Skeletal muscle tissue (tissue), 4 donors: ENCODE measurements around the gene TXNDC16. TPM values are rescaled to one million over a fixed set of nuclear protein-coding genes. Genes with fewer than 3 reads are reported as not detected.
"Not testable (repeated sequence)": the region's sequence is repeated elsewhere in the genome, so short reads cannot be mapped to it uniquely, and the experiment has no call there.

Experiments used
- H3K27ac ChIP-seq: one replicate; pipeline ENCODE4 v1.7.0; 2013; ENCODE audit warnings: mild to moderate bottlenecking, low read depth, low read length, inconsistent platforms
- H3K27me3 ChIP-seq, 3 donors: one replicate each; pipeline ENCODE4 v1.7.0; 2013; ENCODE audit warnings: low read length in 3 of 3; ENCODE audit not compliant: control insufficient read depth in 3 of 3, insufficient read depth in 3 of 3
- H3K36me3 ChIP-seq, 3 donors: one replicate each; pipeline ENCODE4 v1.7.0; 2013; ENCODE audit warnings: low read length in 3 of 3; ENCODE audit not compliant: control insufficient read depth in 3 of 3, insufficient read depth in 3 of 3
- H3K4me1 ChIP-seq, 3 donors: one replicate each; pipeline ENCODE4 v1.7.0; 2013; ENCODE audit warnings: low read length in 3 of 3, mild to moderate bottlenecking in 3 of 3; ENCODE audit not compliant: control insufficient read depth in 3 of 3, insufficient read depth in 3 of 3
- H3K4me3 ChIP-seq, 3 donors: one replicate each; pipeline ENCODE4 v1.7.0; 2013; ENCODE audit warnings: low read length in 3 of 3
- H3K9ac ChIP-seq, 3 donors: one replicate each; pipeline ENCODE4 v1.7.0; 2013; ENCODE audit warnings: low read length in 3 of 3, mild to moderate bottlenecking in 3 of 3, moderate library complexity in 2 of 3, low read depth in 1 of 3
- H3K9me3 ChIP-seq, 3 donors: one replicate each; pipeline ENCODE4 v1.7.0; 2013; ENCODE audit warnings: low read length in 3 of 3; ENCODE audit not compliant: control insufficient read depth in 3 of 3
- total RNA-seq: library from RNA; depleted of rRNA; stranded (reverse); fragments of >200 nt; gene quantifications from one replicate; pipeline ENCODE4 v1.2.3, GENCODE V29; 2014
- donor health status: Osteomylitis.

TXNDC16 gene
- total RNA-seq: 7.3 TPM

GRCh38 chr14:52552063-52552988 is at the start of gene TXNDC16, which contains the start of gene GPR137C:
Gene TXNDC16, minus strand, starts transcription at chr14:52552505. Its CDS starts 8,948 bp downstream, at chr14:52543557.
Gene GPR137C, plus strand, starts transcription at chr14:52552836. Its CDS starts 312 bp downstream, at chr14:52553148.
- Histone ChIP-seq H3K27ac (peak within 1 kb of the TSS; percentile 86), H3K4me3 (peak within 1 kb of the TSS; percentile 86), H3K9me3 (no peaks in the 10 kb centered on the region), H3K9ac (peak within 1 kb of the TSS; percentile 86 to 95 (median 90)), H3K4me1 (peaks cover 21 to 28% (median 21%) of the 10 kb centered on the region in 3 donors), H3K36me3 (no peaks in the 10 kb centered on the region), H3K27me3 (no peaks in the 10 kb centered on the region)

GRCh38 chr14:52599974-52600373 is 47.7 kb upstream of the TXNDC16 start:
- H3K36me3 ChIP-seq: no peaks in the 10 kb centered on the region
- no peak overlapping the region for H3K9ac ChIP-seq
- H3K27ac ChIP-seq: no peak overlapping the region
- no peaks in the 10 kb centered on the region for H3K27me3 ChIP-seq
- no peak overlapping the region for H3K4me3 ChIP-seq
- H3K9me3 ChIP-seq: no peaks in the 10 kb centered on the region
- no peaks in the 10 kb centered on the region for H3K4me1 ChIP-seq

- no peaks in the 10 kb centered on the region for H3K27me3 ChIP-seq
- H3K4me1 ChIP-seq: no peaks in the 10 kb centered on the region
- H3K36me3 ChIP-seq: no peaks in the 10 kb centered on the region
- no peak overlapping the region for H3K27ac ChIP-seq
- H3K9me3 ChIP-seq: no peaks in the 10 kb centered on the region
- no peak overlapping the region for H3K9ac ChIP-seq
- no peak overlapping the region for H3K4me3 ChIP-seq
These were observed 46.3 kb upstream of the TXNDC16 start for GRCh38 chr14:52598568-52598967.

- H3K9ac ChIP-seq: no peak overlapping the region
- H3K27me3 ChIP-seq: no peaks in the 10 kb centered on the region
- no peak overlapping the region for H3K27ac ChIP-seq
- H3K4me1 ChIP-seq: no peaks in the 10 kb centered on the region
- no peak overlapping the region for H3K4me3 ChIP-seq
- no peaks in the 10 kb centered on the region for H3K9me3 ChIP-seq
- H3K36me3 ChIP-seq: no peaks in the 10 kb centered on the region
These were observed 44.6 kb upstream of the TXNDC16 start for GRCh38 chr14:52596861-52597260.

GRCh38 chr14:52596320-52596719 is 44.0 kb upstream of the TXNDC16 start:
- Histone ChIP-seq H3K27me3 (no peaks in the 10 kb centered on the region), H3K9ac (no peak overlapping the region), H3K4me1 (no peaks in the 10 kb centered on the region), H3K4me3 (no peak overlapping the region), H3K9me3 (no peaks in the 10 kb centered on the region), H3K36me3 (no peaks in the 10 kb centered on the region), H3K27ac (no peak overlapping the region)

- H3K4me3 ChIP-seq: no peak overlapping the region
- no peak overlapping the region for H3K27ac ChIP-seq
- no peaks in the 10 kb centered on the region for H3K27me3 ChIP-seq
- H3K9me3 ChIP-seq: no peaks in the 10 kb centered on the region
- H3K4me1 ChIP-seq: no peaks in the 10 kb centered on the region
- no peak overlapping the region for H3K9ac ChIP-seq
- no peaks in the 10 kb centered on the region for H3K36me3 ChIP-seq
These were observed 38.0 kb upstream of the TXNDC16 start for GRCh38 chr14:52590318-52590717.

- Histone ChIP-seq H3K4me3 (no peak overlapping the region), H3K36me3 (no peaks in the 10 kb centered on the region), H3K9ac (no peak overlapping the region), H3K9me3 (no peaks in the 10 kb centered on the region), H3K27ac (no peak overlapping the region), H3K4me1 (no peaks in the 10 kb centered on the region), H3K27me3 (no peaks in the 10 kb centered on the region)
These were observed 37.3 kb upstream of the TXNDC16 start for GRCh38 chr14:52589646-52590045.

- H3K4me3 ChIP-seq: no peak overlapping the region
- no peaks in the 10 kb centered on the region for H3K4me1 ChIP-seq
- no peak overlapping the region for H3K9ac ChIP-seq
- H3K27ac ChIP-seq: no peak overlapping the region
- H3K9me3 ChIP-seq: no peaks in the 10 kb centered on the region
- no peaks in the 10 kb centered on the region for H3K36me3 ChIP-seq
- H3K27me3 ChIP-seq: no peaks in the 10 kb centered on the region
These were observed 31.2 kb upstream of the TXNDC16 start for GRCh38 chr14:52583544-52583943.

- Histone ChIP-seq H3K9ac (no peak overlapping the region), H3K4me1 (no peaks in the 10 kb centered on the region), H3K9me3 (peaks cover 0 to 3% (median 0%) of the 10 kb centered on the region in 3 donors), H3K27me3 (no peaks in the 10 kb centered on the region), H3K4me3 (no peak overlapping the region), H3K36me3 (no peaks in the 10 kb centered on the region), H3K27ac (no peak overlapping the region)
These were observed 23.6 kb upstream of the TXNDC16 start for GRCh38 chr14:52575858-52576257.

- H3K27ac ChIP-seq, H3K4me3 ChIP-seq, H3K9ac ChIP-seq, H3K36me3 ChIP-seq, H3K9me3 ChIP-seq, H3K4me1 ChIP-seq, H3K27me3 ChIP-seq: not testable (repeated sequence)
These were observed 16.1 kb upstream of the TXNDC16 start for GRCh38 chr14:52568454-52568853.
